A549 (cell line): Measurements from ENCODE around the gene VPS54. TPM values are rescaled to one million over a fixed set of nuclear protein-coding genes. Genes with fewer than 3 reads are reported as not detected.

Source experiments
- ATAC-seq, 2 experiments: fragments of 200-7000 bp in 1 of 2; fragments of >200 bp in 1 of 2; cut with Nextera tagmentation in 1 of 2; cut with Tn5 transposase in 1 of 2; 3 replicates each; pipeline versions ENCODE4 v1.8.0 to v1.9.1; 2018 to 2020; ENCODE audit warnings: mild to moderate bottlenecking in 1 of 2, moderate library complexity in 1 of 2
- CTCF ChIA-PET: fragments of 300-600 bp; sonication (Branson Sonifier 250); formaldehyde crosslinking; extraction: SDS; loops from one replicate; lab custom pipeline; 2021; ENCODE audit warnings: antibody characterized with exemption, inconsistent platforms; lab: Yijun Ruan, JAX
- POLR2A ChIA-PET: fragments of 350-600 bp; formaldehyde crosslinking; extraction: SDS; loops from one replicate; lab custom pipeline; 2021; ENCODE audit warnings: antibody characterized with exemption, inconsistent platforms; lab: Yijun Ruan, JAX
- DNase-seq, 2 experiments: peaks; one replicate each; pipeline versions ENCODE4 v3.0.0 to v3.0.0-alpha.2; 2011 to 2016; ENCODE audit warnings: low read depth in 1 of 2, low spot score in 1 of 2
- FAIRE-seq: peaks from 2 replicates; lab custom pipeline; 2011; peaks lifted over from hg19 to GRCh38; lab: Jason Lieb, UNC
- H3K27ac ChIP-seq, 2 experiments: fragments of >200 bp; sonication (Bioruptor Twin); formaldehyde crosslinking; 3 replicates each; pipeline ENCODE4 v1.5.1; 2016 to 2017
- H3K4me1 ChIP-seq: fragments of >200 bp; sonication (Bioruptor Twin); formaldehyde crosslinking; 3 replicates; pipeline ENCODE4 v1.6.1; 2016
- H3K4me2 ChIP-seq: fragments of >200 bp; sonication (Bioruptor Twin); formaldehyde crosslinking; 3 replicates; pipeline ENCODE4 v1.6.1; 2016
- H3K4me3 ChIP-seq: fragments of >200 bp; sonication (Bioruptor Twin); formaldehyde crosslinking; 3 replicates; pipeline ENCODE4 v1.5.1; 2016
- H3K9me3 ChIP-seq: fragments of >200 bp; sonication (Bioruptor Twin); formaldehyde crosslinking; 3 replicates; pipeline ENCODE4 v1.6.1; 2016
- BCL3 ChIP-seq: fragments of >200 bp; sonication (Bioruptor Twin); formaldehyde crosslinking; IDR thresholded peaks from 3 replicates; pipeline ENCODE4 v1.6.1; 2016
- BHLHE40 ChIP-seq: IDR thresholded peaks from 2 replicates; pipeline ENCODE4 v1.6.1; 2012; ENCODE audit warnings: low read depth, low read length, inconsistent platforms
- CHD2 ChIP-seq: fragments of 150-350 bp; IDR thresholded peaks from 2 replicates; pipeline ENCODE4 v1.6.1; 2014; ENCODE audit warnings: low read length; ENCODE audit not compliant: partially characterized antibody
- CHD4 ChIP-seq: fragments of 200-600 bp; sonication (generic); IDR thresholded peaks from 2 replicates; pipeline ENCODE4 v1.6.1; 2016; ENCODE audit warnings: antibody characterized with exemption, mild to moderate bottlenecking, borderline replicate concordance
- ESRRA ChIP-seq: fragments of 150-350 bp; IDR thresholded peaks from 2 replicates; pipeline ENCODE4 v1.6.1; 2014; ENCODE audit warnings: mild to moderate bottlenecking, low read length, borderline replicate concordance
- FOSL2 ChIP-seq, 2 experiments: fragments of 450-650 bp in 1 of 2; fragments of >200 bp in 1 of 2; sonication (Bioruptor Twin) in 1 of 2; formaldehyde crosslinking; IDR thresholded peaks; 2 replicates each; pipeline versions ENCODE4 v1.5.0 to v1.6.1; 2016 to 2020; ENCODE audit warnings: mild to moderate bottlenecking in 1 of 2, moderate library complexity in 1 of 2
- FOXS1 ChIP-seq: fragments of 250-450 bp; sonication (Bioruptor Pico); IDR thresholded peaks from 2 replicates; pipeline ENCODE4 v1.5.0; 2020; ENCODE audit warnings: mild to moderate bottlenecking, moderate library complexity
- GATA3 ChIP-seq: IDR thresholded peaks from 2 replicates; pipeline ENCODE4 v1.6.1; 2012; ENCODE audit warnings: borderline replicate concordance
- MAFK ChIP-seq: fragments of 450-650 bp; IDR thresholded peaks from 2 replicates; pipeline ENCODE4 v1.6.1; 2014; ENCODE audit not compliant: partially characterized antibody
- MYC ChIP-seq: IDR thresholded peaks from 2 replicates; pipeline ENCODE4 v1.6.1; 2012; ENCODE audit warnings: mild to moderate bottlenecking, inconsistent platforms, low read length, improper control_type of control experiment, borderline replicate concordance
- NFE2L2 ChIP-seq: fragments of 150-350 bp; conservative IDR thresholded peaks from 2 replicates; pipeline ENCODE4 v1.6.1; 2014; ENCODE audit warnings: low read length
- NPAS2 ChIP-seq: fragments of 250-450 bp; sonication (Bioruptor Pico); IDR thresholded peaks from 2 replicates; pipeline ENCODE4 v1.8.0; 2022; ENCODE audit warnings: mild to moderate bottlenecking, moderate library complexity, borderline replicate concordance
- PBX3 ChIP-seq: IDR thresholded peaks from 2 replicates; pipeline ENCODE4 v1.6.1; 2012
- PHF8 ChIP-seq: fragments of 200-600 bp; sonication (generic); IDR thresholded peaks from 2 replicates; pipeline ENCODE4 v1.6.1; 2016; ENCODE audit warnings: low read depth, mild to moderate bottlenecking, antibody characterized with exemption, moderate library complexity, borderline replicate concordance
- POLR2AphosphoS2 ChIP-seq: conservative IDR thresholded peaks from 2 replicates; pipeline ENCODE4 v1.6.1; 2012; ENCODE audit warnings: low read length, improper control_type of control experiment, inconsistent platforms
- TFCP2L1 ChIP-seq: fragments of 250-450 bp; sonication (Bioruptor Pico); IDR thresholded peaks from 2 replicates; pipeline ENCODE4 v1.5.0; 2021; ENCODE audit warnings: mild to moderate bottlenecking
- ZSCAN20 ChIP-seq: fragments of 250-450 bp; sonication (Bioruptor Pico); IDR thresholded peaks from 2 replicates; pipeline ENCODE4 v1.8.0; 2022; ENCODE audit warnings: mild to moderate bottlenecking, moderate library complexity
- WGBS: methylation state at CpG from one replicate; pipeline ENCODE4 v1.1.6; 2017; ENCODE audit errors: missing lambda C conversion rate; 5-methylcytosine and 5-hydroxymethylcytosine counted together
- polyA plus RNA-seq, 4 experiments: library from polyadenylated mRNA; depleted of rRNA in 3 of 4; stranded (reverse); fragments of >200 nt; fragmentation: RNase III in 1 of 4; extraction: RNeasy Plus Mini Kit Qiagen cat#74134 plus additional on column Dnase treatment in 1 of 4; gene quantifications; 2 replicates in 3 of 4; 3 replicates in 1 of 4; pipeline ENCODE4 v1.2.3, GENCODE V29; 2011 to 2017
- TF ChIP-seq, protein P1 (sequence below): IDR thresholded peaks from 2 replicates; pipeline ENCODE4 v1.6.1; 2012; ENCODE audit warnings: low read depth, borderline replicate concordance
- TF ChIP-seq, protein P2 (sequence below): IDR thresholded peaks from 2 replicates; pipeline ENCODE4 v1.6.1; 2012
- TF ChIP-seq, protein P3 (sequence below): fragments of 200-600 bp; sonication (generic); IDR thresholded peaks from 2 replicates; pipeline ENCODE4 v1.6.1; 2016; ENCODE audit warnings: antibody characterized with exemption, mild to moderate bottlenecking, moderate library complexity

VPS54 gene
- polyA plus RNA-seq, 2 of the 4 experiments (the other 2 are of a cell fraction): 15.0 to 32.5 TPM

DNA sequence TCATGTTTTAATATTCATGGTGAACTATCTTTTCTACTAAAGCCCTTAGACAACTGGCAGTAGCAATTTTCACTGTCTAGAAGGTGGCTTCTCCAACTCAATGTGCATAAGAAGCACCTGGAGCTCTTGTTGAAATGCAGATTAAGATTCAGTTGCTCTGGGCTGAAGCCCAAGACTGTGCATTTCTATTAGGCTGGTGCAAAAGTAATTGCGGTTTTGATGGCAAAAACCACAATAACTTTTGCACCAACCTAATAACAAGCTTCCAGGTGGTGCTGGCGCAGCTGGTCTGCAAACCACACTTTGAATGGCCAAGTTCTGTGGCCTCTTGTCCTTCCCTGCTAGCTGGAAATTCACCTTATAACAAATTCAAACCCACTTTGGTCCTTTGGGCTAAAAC is 26.7 kb upstream of the VPS54 start:
- ChIA-PET CTCF (interaction anchor here (0.7 to 10.5 kb wide), 4 partner anchors 61 to 1675 kb away, joined by 3 to 194 read pairs (median 6); no protein-coding TSS in a partner anchor), POLR2A (no interaction called here)
- Histone ChIP-seq H3K4me2 (no peak overlapping the region), H3K4me1 (no peaks in the 10 kb centered on the region), H3K4me3 (no peak overlapping the region), H3K9me3 (no peaks in the 10 kb centered on the region), H3K27ac (no peak overlapping the region)
- 82% methylated on average over 2 of the region's 2 CpGs for WGBS
- no peak for DNase-seq
- ATAC-seq: no peak
- TF ChIP-seq MYC: no peak
- no peak for TF ChIP-seq ZSCAN20 (CRISPR knock-in tag)
- TF ChIP-seq POLR2AphosphoS2: no peak
- no peak for TF ChIP-seq PBX3
- FAIRE-seq: no peak

- no peak for FAIRE-seq
- CTCF ChIA-PET: interaction anchor here (1.2 kb wide), 1 partner anchor 9 kb away, joined by 7 read pairs; no protein-coding TSS in a partner anchor
- DNase-seq: no peak
- Histone ChIP-seq H3K27ac (no peak overlapping the region), H3K9me3 (no peaks in the 10 kb centered on the region), H3K4me3 (no peak overlapping the region), H3K4me1 (no peaks in the 10 kb centered on the region), H3K4me2 (no peak overlapping the region)
- POLR2A ChIA-PET: no interaction called here
- no peak for ATAC-seq
- WGBS: 39% methylated on average over 3 of the region's 3 CpGs
- no peak for TF ChIP-seq BCL3
- TF ChIP-seq ESRRA: no peak
- TF ChIP-seq, protein P1, sequence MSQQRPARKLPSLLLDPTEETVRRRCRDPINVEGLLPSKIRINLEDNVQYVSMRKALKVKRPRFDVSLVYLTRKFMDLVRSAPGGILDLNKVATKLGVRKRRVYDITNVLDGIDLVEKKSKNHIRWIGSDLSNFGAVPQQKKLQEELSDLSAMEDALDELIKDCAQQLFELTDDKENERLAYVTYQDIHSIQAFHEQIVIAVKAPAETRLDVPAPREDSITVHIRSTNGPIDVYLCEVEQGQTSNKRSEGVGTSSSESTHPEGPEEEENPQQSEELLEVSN: no peak
- TF ChIP-seq PBX3: no peak
- no peak for TF ChIP-seq NPAS2
- no peak for TF ChIP-seq FOSL2 (IDR thresholded peaks at IDR 0.05)
- no peak for TF ChIP-seq FOSL2 (CRISPR knock-in tag; IDR thresholded peaks at IDR 0.05)
- TF ChIP-seq FOXS1 (CRISPR knock-in tag): no peak
- TF ChIP-seq, all 56 proteins: peak for 0
Observed at GRCh38 chr2:64040161-64040560, 20.9 kb upstream of the VPS54 start.

DNA sequence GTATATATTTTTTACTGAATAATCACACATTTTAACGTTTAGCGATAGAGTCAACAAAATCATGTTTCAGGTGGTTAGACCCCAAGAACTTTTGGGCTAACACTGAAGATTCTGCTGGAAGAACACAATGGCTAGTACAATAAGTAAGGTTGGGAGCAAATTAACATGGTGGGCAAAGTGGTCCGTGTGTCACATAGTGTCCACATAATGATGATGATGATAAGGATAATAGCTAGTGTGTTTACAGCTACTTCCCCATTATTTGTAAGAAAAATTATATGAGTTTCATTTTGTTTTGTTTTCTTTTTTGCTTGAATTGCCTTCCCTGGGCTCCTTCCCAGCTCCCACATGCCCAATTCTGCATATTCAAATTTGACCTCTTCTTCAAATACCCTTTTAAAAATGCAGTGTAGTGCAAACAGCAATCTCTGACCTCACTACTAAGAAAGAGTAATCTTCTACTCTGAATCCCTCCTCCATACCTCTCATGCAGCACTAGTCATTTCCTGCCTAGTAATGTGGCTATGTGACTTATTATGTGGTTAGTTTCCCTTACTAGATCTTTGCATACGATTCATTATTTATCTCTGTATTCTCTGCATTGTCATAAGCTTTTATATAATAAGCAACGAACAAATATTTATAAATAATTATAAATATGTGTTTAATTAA is 16.9 kb upstream of the VPS54 start:
- H3K9me3 ChIP-seq: no peaks in the 10 kb centered on the region
- POLR2A ChIA-PET: no interaction called here
- no peak for DNase-seq
- WGBS: 46% methylated on average over 5 of the region's 5 CpGs
- H3K27ac ChIP-seq: no peak overlapping the region
- TF ChIP-seq ESRRA: no peak
- no peak for TF ChIP-seq PHF8
- no peak for TF ChIP-seq TFCP2L1
- no peak for TF ChIP-seq NFE2L2
- no peak for TF ChIP-seq FOSL2 (IDR thresholded peaks at IDR 0.05)
- no peak for TF ChIP-seq FOSL2 (CRISPR knock-in tag; IDR thresholded peaks at IDR 0.05)
- TF ChIP-seq, protein P2, sequence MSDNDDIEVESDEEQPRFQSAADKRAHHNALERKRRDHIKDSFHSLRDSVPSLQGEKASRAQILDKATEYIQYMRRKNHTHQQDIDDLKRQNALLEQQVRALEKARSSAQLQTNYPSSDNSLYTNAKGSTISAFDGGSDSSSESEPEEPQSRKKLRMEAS: no peak
- TF ChIP-seq POLR2AphosphoS2: no peak
- no peak for TF ChIP-seq BHLHE40
- TF ChIP-seq GATA3: no peak
- TF ChIP-seq BCL3: no peak
- TF ChIP-seq MAFK: no peak
- TF ChIP-seq ZSCAN20 (CRISPR knock-in tag): no peak
- TF ChIP-seq CHD2: no peak
- TF ChIP-seq CHD4: no peak
- TF ChIP-seq, protein P3, sequence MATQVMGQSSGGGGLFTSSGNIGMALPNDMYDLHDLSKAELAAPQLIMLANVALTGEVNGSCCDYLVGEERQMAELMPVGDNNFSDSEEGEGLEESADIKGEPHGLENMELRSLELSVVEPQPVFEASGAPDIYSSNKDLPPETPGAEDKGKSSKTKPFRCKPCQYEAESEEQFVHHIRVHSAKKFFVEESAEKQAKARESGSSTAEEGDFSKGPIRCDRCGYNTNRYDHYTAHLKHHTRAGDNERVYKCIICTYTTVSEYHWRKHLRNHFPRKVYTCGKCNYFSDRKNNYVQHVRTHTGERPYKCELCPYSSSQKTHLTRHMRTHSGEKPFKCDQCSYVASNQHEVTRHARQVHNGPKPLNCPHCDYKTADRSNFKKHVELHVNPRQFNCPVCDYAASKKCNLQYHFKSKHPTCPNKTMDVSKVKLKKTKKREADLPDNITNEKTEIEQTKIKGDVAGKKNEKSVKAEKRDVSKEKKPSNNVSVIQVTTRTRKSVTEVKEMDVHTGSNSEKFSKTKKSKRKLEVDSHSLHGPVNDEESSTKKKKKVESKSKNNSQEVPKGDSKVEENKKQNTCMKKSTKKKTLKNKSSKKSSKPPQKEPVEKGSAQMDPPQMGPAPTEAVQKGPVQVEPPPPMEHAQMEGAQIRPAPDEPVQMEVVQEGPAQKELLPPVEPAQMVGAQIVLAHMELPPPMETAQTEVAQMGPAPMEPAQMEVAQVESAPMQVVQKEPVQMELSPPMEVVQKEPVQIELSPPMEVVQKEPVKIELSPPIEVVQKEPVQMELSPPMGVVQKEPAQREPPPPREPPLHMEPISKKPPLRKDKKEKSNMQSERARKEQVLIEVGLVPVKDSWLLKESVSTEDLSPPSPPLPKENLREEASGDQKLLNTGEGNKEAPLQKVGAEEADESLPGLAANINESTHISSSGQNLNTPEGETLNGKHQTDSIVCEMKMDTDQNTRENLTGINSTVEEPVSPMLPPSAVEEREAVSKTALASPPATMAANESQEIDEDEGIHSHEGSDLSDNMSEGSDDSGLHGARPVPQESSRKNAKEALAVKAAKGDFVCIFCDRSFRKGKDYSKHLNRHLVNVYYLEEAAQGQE: no peak
- TF ChIP-seq, all 56 proteins: peak for 0
- ATAC-seq (no peak), FAIRE-seq (no peak)
- Histone ChIP-seq H3K4me2 (no peak overlapping the region), H3K4me1 (no peaks in the 10 kb centered on the region), H3K4me3 (no peak overlapping the region)
- CTCF ChIA-PET: interaction anchor here (0.8 to 1.1 kb wide), 3 partner anchors 13 to 14 kb away, joined by 3 read pairs; no protein-coding TSS in a partner anchor
